Measurements from ENCODE around the gene SEC62.

The SEC62 gene

DNA sequence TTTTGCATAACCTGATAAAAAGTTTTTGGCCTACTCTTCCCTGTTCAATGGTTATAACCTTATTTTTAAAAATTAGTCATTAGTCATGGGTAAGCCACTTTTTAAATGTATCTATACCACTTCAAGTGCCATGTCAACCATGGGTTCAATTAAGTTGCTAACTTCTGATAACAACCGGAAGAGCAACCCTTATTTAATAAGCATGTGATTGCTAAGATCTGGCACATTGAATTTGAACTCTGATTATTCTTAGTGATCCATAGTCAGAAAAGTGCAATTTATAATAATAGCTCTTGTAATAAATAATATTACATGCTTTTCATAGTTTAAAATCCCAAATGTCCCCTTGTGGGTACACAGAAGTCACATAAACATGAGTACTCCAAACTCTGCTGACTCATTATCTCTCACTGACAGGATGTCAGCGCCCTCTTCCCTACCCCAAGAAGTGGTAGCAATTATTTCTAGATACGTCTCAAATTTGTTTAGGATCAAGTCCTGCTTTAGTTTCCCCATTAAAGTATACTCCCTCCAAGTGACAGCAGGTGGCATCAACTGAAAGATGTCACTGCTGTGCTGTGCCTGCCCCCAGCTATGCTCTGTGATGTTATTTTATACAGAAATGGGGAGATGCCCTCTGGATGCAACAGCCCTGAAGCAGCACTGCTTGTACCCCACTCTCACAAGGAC, 36.6 kb upstream of the SEC62 start:
- Histone ChIP-seq H3K27ac (ENCODE audit: low read length) (no peak overlapping the region), H3K36me3 (replicated peaks; ENCODE audit: insufficient read depth, low read length) (no peaks in the 10 kb centered on the region), H3K4me1 (ENCODE audit: low read length) (peaks cover 14% of the 10 kb centered on the region), H2AFZ (ENCODE audit: low read length) (peak overlapping the region; percentile 45; the same call in 1 of the 2 replicates), H3K4me2 (ENCODE audit: low read depth, low read length) (no peak overlapping the region), H3K79me2 (ENCODE audit: low read length) (no peaks in the 10 kb centered on the region), H4K20me1 (ENCODE audit: insufficient read depth, low read length) (no peaks in the 10 kb centered on the region), H3K27me3 (replicated peaks; ENCODE audit: insufficient read depth, low read length) (no peaks in the 10 kb centered on the region), H3K4me3 (ENCODE audit: low read length) (no peak overlapping the region), H3K9me2 (replicated peaks; ENCODE audit: insufficient read depth, low read length) (no peaks in the 10 kb centered on the region), H3K9me3 (replicated peaks; ENCODE audit: insufficient read depth, low read length) (no peaks in the 10 kb centered on the region), H3K9ac (ENCODE audit: low read length) (no peak overlapping the region), H3F3A (ENCODE audit: insufficient read depth, low read length) (no peaks in the 10 kb centered on the region)
- TF ChIP-seq EZH2phosphoT487 (IDR thresholded peaks at IDR 0.05; ENCODE audit: low read length): no peak
- TF ChIP-seq, protein P1, sequence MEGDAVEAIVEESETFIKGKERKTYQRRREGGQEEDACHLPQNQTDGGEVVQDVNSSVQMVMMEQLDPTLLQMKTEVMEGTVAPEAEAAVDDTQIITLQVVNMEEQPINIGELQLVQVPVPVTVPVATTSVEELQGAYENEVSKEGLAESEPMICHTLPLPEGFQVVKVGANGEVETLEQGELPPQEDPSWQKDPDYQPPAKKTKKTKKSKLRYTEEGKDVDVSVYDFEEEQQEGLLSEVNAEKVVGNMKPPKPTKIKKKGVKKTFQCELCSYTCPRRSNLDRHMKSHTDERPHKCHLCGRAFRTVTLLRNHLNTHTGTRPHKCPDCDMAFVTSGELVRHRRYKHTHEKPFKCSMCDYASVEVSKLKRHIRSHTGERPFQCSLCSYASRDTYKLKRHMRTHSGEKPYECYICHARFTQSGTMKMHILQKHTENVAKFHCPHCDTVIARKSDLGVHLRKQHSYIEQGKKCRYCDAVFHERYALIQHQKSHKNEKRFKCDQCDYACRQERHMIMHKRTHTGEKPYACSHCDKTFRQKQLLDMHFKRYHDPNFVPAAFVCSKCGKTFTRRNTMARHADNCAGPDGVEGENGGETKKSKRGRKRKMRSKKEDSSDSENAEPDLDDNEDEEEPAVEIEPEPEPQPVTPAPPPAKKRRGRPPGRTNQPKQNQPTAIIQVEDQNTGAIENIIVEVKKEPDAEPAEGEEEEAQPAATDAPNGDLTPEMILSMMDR (IDR thresholded peaks at IDR 0.05; ENCODE audit: low read length): peak; percentile 77
- peak; percentile 82 for DNase-seq

DNA sequence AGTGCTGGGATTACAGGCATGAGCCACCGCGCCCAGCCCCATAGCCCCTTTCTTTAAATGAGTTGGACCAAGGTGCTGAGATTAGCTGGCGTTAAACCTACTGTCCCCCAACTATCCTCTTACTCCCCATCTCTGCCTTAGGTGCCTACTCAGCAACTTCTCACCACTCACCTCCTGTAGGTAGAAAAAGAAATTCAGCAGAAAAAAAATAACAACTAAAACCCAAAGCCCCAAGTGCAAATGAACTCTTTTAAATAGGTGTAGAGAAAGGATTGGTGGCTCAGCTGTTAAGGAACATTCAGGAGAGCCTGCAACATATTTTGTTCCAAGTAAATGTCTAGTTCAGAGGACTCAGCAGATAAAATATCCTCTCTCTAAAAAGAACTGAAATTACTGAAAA, 35.8 kb upstream of the SEC62 start:
- Histone ChIP-seq H4K20me1 (ENCODE audit: insufficient read depth, low read length) (no peaks in the 10 kb centered on the region), H3K4me1 (ENCODE audit: low read length) (peaks cover 14% of the 10 kb centered on the region), H2AFZ (ENCODE audit: low read length) (no peak overlapping the region), H3F3A (ENCODE audit: insufficient read depth, low read length) (no peaks in the 10 kb centered on the region), H3K9ac (ENCODE audit: low read length) (no peak overlapping the region), H3K27me3 (replicated peaks; ENCODE audit: insufficient read depth, low read length) (no peaks in the 10 kb centered on the region), H3K9me2 (replicated peaks; ENCODE audit: insufficient read depth, low read length) (no peaks in the 10 kb centered on the region), H3K4me2 (ENCODE audit: low read depth, low read length) (no peak overlapping the region), H3K9me3 (replicated peaks; ENCODE audit: insufficient read depth, low read length) (no peaks in the 10 kb centered on the region), H3K4me3 (ENCODE audit: low read length) (no peak overlapping the region), H3K36me3 (replicated peaks; ENCODE audit: insufficient read depth, low read length) (no peaks in the 10 kb centered on the region), H3K79me2 (ENCODE audit: low read length) (no peaks in the 10 kb centered on the region), H3K27ac (ENCODE audit: low read length) (no peak overlapping the region)
- TF ChIP-seq, protein P1 (IDR thresholded peaks at IDR 0.05; ENCODE audit: low read length): no peak
- no peak for TF ChIP-seq EZH2 (optimal IDR thresholded peaks at IDR 0.05; ENCODE audit: low read depth, low read length)
- no peak for TF ChIP-seq EZH2phosphoT487 (IDR thresholded peaks at IDR 0.05; ENCODE audit: low read length)
- DNase-seq: no peak

DNA sequence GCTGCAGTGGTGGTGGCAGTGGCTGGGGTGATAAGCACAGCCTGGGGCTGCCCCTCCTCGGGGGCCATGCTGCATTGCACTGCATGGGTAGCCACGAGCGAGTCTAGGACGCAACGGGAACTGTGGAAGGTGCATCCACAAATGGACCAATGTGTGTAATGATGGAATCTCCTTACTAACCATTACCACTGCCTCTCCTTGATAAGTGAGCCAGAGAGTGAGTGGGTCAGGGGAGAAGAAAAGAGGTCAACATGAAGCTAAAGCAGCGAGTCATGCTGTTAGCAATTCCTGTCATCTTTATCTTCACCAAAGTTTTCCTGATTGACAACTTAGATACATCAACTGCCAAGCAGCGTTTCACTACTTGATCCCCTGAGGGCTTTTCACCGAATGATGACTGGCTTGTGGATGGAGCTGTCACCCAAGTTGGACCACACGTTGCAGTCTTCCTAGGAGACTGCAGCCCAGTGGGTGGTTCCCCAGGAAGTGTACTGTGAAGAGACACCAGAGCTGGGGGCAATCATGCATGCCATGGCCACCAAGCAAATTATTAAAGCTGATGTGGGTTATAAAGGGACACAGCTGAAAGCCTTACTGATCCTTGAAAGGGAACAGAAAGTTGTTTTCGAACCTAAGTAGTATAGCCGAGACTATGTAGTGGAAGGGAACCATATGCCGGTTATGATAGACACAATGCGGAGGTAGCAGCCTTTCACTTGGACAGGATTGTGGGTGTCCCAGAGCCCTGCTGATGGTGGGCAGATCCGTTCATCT, 34.7 kb upstream of the SEC62 start:
- Histone ChIP-seq H3K27me3 (replicated peaks; ENCODE audit: insufficient read depth, low read length) (no peaks in the 10 kb centered on the region), H3K4me1 (ENCODE audit: low read length) (peaks cover 14% of the 10 kb centered on the region), H3K4me3 (ENCODE audit: low read length) (no peak overlapping the region), H3K9me3 (replicated peaks; ENCODE audit: insufficient read depth, low read length) (no peaks in the 10 kb centered on the region), H4K20me1 (ENCODE audit: insufficient read depth, low read length) (no peaks in the 10 kb centered on the region), H2AFZ (ENCODE audit: low read length) (no peak overlapping the region), H3K9ac (ENCODE audit: low read length) (no peak overlapping the region), H3K9me2 (replicated peaks; ENCODE audit: insufficient read depth, low read length) (no peaks in the 10 kb centered on the region), H3K36me3 (replicated peaks; ENCODE audit: insufficient read depth, low read length) (no peaks in the 10 kb centered on the region), H3K4me2 (ENCODE audit: low read depth, low read length) (no peak overlapping the region), H3F3A (ENCODE audit: insufficient read depth, low read length) (no peaks in the 10 kb centered on the region), H3K79me2 (ENCODE audit: low read length) (no peaks in the 10 kb centered on the region), H3K27ac (ENCODE audit: low read length) (no peak overlapping the region)
- no peak for DNase-seq
- no peak for TF ChIP-seq EZH2phosphoT487 (IDR thresholded peaks at IDR 0.05; ENCODE audit: low read length)
- TF ChIP-seq, protein P1 (IDR thresholded peaks at IDR 0.05; ENCODE audit: low read length): no peak
- TF ChIP-seq EZH2 (optimal IDR thresholded peaks at IDR 0.05; ENCODE audit: low read depth, low read length): no peak

Measured in MM.1S (cell line).